Endothelial cell of hepatic sinusoid (primary cell): Measurements from ENCODE around the gene SLC4A2.
"Not testable (repeated sequence)": the region's sequence is repeated elsewhere in the genome, so short reads cannot be mapped to it uniquely, and the experiment has no call there.

Experiments used
- in situ Hi-C: cut with HindIII; loops from 2 replicates; pipeline ENCODE4 v1.10.0; 2017; ENCODE audit warnings: low sequenced_read_pairs

The SLC4A2 gene

DNA sequence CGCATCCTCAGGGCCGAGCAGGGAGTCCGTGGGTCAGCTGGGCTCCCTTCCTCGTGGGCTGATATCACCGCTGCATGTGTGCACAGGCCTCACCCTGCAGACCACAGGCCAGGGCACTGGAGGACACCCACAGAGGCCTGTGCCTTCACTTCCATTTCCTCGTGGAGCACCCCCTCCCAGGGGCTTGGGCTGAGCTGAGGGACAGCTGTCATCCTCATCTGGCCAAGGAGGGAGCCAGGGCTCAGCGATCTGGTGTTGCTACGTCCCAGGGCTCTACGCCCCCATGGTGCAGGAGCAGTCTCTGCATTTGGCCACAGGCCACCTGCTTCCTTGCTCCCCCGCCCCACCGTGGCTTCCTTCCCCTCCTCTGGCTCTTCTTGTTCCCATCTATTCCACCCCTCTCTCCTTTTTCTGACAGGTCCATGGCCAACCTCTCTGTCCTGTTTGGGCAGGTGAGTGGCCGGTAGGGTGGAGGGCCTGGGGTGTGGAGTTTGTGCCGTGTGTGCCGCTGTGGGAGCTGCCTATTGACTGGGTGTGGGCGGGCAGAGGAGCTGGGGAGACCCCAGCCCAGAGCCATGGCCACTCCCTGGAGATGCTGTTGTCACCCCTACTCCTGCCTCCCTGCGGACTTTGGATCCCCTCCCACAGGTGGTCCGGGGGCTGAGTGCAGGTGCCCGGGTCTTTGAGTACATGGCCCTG lies 19.4 kb upstream of the SLC4A2 start:
- in situ Hi-C loops, result no loop called here

DNA sequence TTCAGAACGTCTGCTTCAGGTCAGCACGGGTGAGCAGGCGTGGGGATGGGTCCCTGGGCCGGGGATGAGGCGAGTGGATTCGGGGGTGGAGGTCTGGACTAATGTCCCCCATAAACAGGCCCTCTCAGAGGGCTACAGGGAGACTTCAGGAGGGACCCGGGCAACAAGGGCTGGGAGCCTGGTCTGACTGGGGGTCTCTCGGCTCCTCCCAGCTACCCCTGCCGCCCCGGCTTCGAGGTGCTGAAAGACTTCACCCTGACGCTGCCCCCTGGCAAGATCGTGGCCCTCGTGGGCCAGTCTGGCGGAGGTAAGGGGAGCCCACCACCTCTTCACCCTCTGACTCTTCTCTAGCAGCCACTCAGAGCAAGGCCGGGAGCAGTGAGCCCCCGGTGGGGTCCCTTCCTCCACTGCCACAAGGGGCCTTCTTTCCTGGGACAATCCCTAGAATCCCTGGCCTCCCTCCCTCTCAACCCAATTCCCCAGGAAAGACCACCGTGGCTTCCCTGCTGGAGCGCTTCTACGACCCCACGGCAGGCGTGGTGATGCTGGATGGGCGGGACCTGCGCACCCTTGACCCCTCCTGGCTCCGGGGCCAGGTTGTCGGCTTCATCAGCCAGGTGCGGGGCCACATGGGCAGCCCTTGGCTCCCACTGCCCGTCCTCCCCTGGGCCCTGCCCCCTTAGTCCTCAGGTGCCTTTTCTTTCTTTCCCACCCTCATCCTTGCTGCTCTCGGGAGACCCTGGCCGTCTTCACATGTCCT lies 18.6 kb upstream of the SLC4A2 start:
- in situ Hi-C loops, result no loop called here

DNA sequence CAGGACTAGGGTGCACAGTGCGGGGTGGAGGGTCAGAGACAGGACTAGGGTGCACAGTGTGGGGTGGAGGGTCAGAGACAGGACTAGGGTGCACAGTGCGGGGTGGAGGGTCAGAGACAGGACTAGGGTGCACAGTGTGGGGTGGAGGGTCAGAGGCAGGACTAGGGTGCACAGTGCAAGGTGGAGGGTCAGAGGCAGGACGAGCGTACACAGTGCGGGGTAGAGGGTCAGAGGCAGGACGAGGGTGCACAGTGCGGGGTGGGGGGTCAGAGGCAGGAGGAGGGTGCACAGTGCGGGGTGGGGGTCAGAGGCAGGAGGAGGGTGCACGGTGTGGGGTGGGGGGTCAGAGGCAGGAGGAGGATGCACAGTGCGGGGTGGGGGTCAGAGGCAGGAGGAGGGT lies 15.9 kb upstream of the SLC4A2 start:
- in situ Hi-C loops, result not testable (repeated sequence)

GRCh38 chr7:151043959-151044358 lies 15.4 kb upstream of the SLC4A2 start:
- in situ Hi-C loops, result no loop called here

GRCh38 chr7:151045262-151045661 lies 14.1 kb upstream of the SLC4A2 start:
- in situ Hi-C loops, result no loop called here

DNA sequence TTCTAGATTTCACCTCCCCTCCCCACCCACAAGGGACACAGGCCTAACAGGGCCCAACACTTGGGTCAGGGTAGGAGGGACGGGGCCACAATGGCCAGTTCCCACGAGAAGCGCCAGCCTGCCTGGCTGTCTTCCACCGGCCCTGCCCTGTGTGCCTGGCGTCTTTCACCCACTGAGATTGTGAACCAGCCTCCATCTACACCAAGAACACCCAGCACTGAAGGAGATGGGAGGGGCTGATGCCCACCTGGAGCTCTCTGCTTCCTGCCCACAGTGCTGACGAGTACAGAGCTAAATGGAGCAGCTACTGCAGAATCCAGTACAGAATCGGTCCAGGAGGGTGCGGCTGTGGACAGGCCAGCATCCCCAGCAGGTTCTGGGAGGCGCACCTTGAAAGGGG lies 13.4 kb upstream of the SLC4A2 start:
- in situ Hi-C loops, result no loop called here

GRCh38 chr7:151046603-151047573 lies 12.5 kb upstream of the SLC4A2 start:
- in situ Hi-C loops, result no loop called here

DNA sequence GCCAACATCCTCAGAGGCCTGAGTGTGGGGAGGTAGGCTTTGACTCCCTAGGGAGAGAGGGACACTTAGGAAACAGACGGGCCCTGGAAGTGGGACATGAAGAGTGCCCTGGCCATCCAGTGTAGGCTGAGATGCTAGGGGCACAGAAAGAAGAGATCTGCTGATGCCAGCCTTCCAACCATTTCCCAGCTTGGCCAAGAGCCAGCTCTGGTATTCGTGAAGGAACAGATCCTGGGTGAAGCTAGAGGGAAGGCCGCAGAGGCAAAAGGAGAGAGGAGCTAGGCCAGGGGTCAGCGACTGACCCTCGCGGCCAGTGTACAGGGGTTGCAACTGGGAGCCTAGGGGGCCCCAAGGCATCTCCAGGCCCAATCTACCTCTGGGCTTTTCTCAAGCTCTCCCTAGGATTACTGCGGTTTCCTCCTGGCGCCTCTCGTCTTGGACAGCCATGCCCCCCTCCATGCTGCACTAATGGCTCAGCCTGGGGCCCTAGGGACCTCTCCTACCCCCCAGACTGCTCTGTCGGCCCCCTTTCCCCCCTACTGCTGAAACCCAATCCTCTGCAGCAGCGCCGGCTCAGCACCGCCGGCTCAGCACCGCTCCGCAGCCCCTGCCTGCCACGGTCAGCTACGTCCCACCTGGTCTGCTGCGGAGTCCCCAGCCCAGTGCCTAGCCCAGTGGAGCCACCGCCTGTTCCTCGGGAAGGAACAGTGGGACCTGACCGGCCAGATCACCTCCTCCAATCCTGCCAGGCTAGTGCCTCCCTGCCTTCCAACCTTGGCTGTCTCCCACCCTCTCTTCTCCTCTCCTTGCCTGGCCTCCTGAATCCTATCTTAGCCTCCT lies 11.2 kb upstream of the SLC4A2 start, which contains the start of gene ASIC3:
Gene ASIC3 (plus strand): TSS at position 556 of the 840 bp plus-strand sequence. CDS start 355 bp downstream, outside the sequence.
- in situ Hi-C loops, result no loop called here

- in situ Hi-C loops, result no loop called here
Measured at GRCh38 chr7:151048911-151049463, 10.4 kb upstream of the SLC4A2 start.

DNA sequence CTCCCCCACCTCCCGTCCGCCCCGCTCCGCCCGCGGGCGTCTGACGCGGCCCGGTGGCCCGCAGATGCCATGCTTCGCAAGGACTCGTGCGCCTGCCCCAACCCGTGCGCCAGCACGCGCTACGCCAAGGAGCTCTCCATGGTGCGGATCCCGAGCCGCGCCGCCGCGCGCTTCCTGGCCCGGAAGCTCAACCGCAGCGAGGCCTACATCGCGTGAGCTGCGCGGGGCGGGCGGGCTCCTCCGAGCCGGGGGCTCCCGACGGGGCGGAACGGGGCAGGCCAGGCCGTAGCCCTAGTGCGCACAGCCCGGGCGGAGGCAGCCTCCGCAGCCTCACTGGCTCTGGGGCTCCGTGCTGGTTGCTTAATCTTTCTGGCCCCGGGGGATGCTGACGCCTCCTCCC lies 8.3 kb upstream of the SLC4A2 start:
- in situ Hi-C loops, result no loop called here

DNA sequence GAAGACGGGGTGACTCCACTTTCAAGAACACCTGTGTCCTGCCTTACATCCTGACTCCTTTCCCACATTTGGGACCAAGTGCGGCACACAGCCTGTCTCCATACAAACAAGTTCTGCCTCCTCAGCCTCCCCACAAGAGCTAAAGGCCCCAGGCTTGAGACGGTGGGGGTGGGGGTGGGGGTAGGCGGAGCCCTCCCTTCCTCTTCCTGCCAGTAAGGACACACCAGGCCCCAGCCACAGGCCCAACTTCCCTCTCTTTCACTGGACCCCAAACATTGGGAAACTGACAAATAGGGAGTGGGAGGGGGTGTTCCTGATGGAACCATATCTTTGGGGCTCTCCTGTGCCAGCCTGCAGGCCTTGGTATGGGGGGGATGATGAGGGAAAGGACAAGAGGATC lies 6.3 kb upstream of the SLC4A2 start:
- in situ Hi-C loops, result no loop called here

DNA sequence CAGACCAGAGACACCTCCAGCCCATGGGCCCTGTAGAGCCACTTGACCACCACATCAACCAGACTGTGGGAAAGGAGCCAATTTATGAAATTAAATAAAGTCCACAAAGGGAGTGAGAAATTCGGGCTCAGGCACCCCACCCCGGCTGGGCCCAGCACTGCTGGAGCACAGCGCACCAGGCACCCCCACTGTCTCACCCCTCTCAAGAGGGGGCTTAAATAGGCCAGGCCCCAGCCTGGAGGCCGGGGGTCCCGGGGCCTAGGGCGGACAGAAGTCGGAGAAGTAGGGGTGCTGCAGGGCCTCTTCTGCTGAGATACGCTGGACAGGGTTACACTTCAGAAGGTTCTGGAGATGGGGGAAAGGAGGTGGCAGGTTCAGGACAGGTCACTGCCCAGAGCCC lies 5.6 kb upstream of the SLC4A2 start:
- in situ Hi-C loops, result no loop called here

- in situ Hi-C loops, result no loop called here
Measured at GRCh38 chr7:151056283-151056665, 3.1 kb upstream of the SLC4A2 start.

DNA sequence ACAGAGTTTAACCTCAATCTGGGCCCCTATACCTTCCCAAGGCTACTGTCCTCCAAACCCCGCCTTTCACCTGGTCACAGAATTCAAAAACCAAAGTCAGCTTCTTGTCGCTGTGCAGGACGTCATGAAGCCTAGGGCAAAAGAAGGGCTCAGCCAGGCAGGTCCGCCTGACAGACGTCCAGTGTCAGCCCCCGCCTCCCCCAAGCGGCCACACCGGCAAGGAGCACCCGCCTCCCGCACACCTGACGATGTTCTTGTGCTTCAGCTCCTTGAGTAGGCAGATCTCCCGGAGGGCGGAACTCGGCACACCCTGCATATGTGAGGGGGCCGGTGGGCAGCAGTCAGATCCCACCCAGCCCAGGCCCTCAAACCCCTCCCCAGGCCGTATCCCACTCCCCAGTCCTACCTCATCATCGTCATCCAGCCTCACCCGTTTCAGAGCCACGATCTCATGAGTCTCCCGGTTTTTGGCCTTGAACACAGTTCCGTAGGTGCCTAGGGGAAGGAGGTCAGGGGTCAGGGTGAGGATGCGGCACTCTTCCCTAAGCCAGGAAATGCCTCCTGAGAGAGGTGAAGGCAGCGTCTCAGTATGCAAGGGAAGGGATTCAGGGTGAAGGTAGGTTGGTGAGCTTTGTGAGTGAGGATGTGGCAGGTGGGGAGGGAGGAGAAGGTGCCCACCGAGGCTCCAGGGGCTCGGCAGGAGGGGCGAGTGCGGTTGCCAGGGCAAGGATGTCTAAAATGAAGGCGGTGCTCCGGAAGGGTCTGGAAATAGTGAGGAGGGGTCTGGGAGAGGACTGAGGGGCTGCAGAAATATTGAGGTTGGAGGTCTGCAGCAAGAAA lies 2.5 kb upstream of the SLC4A2 start:
- in situ Hi-C loops, result no loop called here

DNA sequence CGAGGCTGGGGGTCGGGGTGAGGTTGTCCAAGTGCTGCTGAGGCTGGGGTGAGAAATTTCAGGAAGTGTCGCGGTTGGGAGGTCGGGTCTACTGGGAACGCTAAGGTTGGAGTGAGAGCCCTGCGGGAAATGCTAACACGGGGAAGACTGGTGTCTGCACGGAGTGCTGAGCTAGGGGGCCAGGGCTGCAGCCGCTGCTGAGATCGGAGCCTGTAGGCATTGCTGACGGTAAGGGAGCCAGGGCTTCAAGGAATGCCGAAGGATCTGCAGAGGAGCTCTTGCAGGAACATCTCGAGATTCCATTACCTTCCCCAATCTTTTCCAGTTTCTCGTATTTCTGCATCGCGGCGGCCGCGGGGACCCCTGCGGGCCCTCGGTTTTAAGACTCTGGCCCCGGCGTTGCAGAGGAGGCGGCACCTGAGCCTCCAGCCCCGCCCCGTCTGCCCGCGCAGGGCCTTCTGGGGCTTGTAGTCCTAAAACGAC lies 1.8 kb upstream of the SLC4A2 start, which contains the start of gene CDK5:
Gene CDK5 (minus strand): TSS at position 392 of the 483 bp plus-strand sequence. CDS start 49 bp downstream, at position 343.
- in situ Hi-C loops, result no loop called here

DNA sequence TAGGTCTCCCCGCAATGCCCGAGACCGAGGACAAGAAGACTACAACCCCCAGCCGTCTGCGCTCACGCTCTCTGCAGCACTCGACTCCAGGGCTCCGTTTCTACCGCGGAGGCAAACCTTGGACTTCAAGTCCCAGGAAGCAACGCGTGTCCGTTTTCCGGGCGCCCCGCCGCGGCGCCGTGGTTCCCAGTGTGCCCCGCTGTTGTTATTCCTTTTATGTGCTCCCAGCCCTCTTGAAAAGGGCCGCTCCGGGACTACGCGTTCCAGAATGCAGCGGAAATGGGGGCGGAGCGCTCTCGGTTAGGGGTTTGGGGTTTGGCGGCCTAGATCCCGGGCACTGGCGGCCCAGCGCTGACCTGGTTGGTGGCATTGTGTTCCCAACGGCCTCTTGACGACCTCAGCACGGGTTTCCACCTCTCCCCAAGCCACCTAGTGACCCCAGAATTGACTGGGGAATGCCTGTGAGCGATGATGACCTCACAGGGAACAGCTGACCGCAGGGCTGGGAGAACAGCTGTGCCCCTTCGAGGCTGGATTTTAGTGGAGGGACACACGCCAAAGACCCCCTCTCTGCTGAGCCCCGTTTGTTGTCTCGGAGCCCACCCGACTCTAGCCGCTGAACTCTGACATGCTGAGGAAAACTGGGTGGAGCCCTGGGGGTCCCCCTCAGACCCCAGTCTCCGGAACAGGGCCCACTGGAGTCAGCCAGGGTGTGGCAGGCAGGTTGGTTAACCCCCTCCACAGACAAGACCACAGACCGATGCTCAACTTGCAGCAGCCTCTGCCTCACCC lies 1.2 kb upstream of the SLC4A2 start:
- in situ Hi-C loops, result no loop called here

DNA sequence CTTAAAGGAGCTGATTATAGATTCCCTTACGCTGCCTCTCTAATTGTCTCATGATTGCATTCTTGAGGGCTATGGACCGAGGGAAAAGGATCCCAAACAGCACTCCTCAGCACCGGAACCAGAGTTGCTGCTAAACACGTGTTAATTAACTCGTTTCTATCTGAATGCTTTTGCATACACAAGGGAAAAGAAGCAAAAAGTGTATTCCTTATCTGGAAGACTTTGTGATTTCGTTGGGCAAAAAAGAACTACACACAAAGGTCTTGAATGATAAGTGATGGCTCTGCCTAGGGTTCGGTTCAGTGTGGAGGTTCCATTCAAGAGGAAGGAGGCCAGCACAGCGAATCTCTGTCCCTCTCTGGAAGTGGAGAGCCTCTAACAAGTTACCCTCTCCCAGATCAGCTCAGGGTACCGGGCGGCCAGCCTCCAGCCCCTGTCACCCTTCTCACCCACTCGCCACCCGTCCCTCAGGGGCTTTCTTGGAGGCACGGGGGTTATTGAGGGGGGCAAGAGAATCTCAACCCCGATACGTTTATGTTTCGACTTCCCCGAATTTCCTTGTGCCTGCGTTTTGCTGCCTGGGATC lies 515 bp upstream of the SLC4A2 start:
- in situ Hi-C loops, result no loop called here

DNA sequence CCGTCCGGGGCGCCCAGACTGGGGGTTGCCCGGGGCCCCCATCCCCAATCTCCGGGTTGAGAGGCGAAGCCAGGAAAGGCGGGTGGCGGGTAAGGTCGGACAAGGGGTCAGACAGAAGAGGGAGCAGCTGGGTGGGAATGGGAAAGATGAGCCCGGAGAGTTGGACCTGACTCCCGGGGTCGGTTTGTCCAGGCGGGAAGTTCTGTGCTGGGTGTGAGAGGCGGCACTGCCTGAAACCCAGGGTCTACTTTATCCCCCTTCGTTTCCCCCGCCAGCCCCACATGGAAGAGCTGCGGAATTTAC lies 675 bp downstream of the SLC4A2 start:
- in situ Hi-C loops, result no loop called here
